Measurements from ENCODE around the gene NFKB1.

The NFKB1 gene

GRCh38 chr4:102531462-102531861, 30.3 kb downstream of the NFKB1 start:
- FAIRE-seq, result no peak

- no peak for FAIRE-seq
These were observed 32.2 kb downstream of the NFKB1 start for GRCh38 chr4:102533348-102533747.

- no peak for FAIRE-seq
These were observed 32.7 kb downstream of the NFKB1 start for GRCh38 chr4:102533904-102534303.

- FAIRE-seq, result no peak
These were observed 33.7 kb downstream of the NFKB1 start for GRCh38 chr4:102534845-102535244.

- FAIRE-seq, result no peak
These were observed 34.4 kb downstream of the NFKB1 start for GRCh38 chr4:102535398-102536082.

- FAIRE-seq, result peak; percentile 69
These were observed 35.6 kb downstream of the NFKB1 start for GRCh38 chr4:102536768-102537167.

- no peak for FAIRE-seq
These were observed 36.1 kb downstream of the NFKB1 start for GRCh38 chr4:102537269-102537668.

- no peak for FAIRE-seq
These were observed 40.5 kb downstream of the NFKB1 start for GRCh38 chr4:102541697-102542096.

- FAIRE-seq, result no peak
These were observed 42.1 kb downstream of the NFKB1 start for GRCh38 chr4:102543030-102543928.

- no peak for FAIRE-seq
These were observed 45.5 kb downstream of the NFKB1 start for GRCh38 chr4:102546635-102547034.

GRCh38 chr4:102547973-102548372, 46.8 kb downstream of the NFKB1 start:
- no peak for FAIRE-seq

GRCh38 chr4:102551958-102552565, 50.9 kb downstream of the NFKB1 start:
- no peak for FAIRE-seq

GRCh38 chr4:102552781-102553180, 51.6 kb downstream of the NFKB1 start:
- no peak for FAIRE-seq

- FAIRE-seq, result no peak
These were observed 52.8 kb downstream of the NFKB1 start for GRCh38 chr4:102553982-102554381.

GRCh38 chr4:102554482-102554881, 53.3 kb downstream of the NFKB1 start:
- FAIRE-seq, result no peak

GRCh38 chr4:102554992-102555391, 53.8 kb downstream of the NFKB1 start:
- FAIRE-seq, result no peak

- FAIRE-seq, result no peak
These were observed 56.5 kb downstream of the NFKB1 start for GRCh38 chr4:102557636-102558035.

- no peak for FAIRE-seq
These were observed 59.0 kb downstream of the NFKB1 start for GRCh38 chr4:102560115-102560514.

- FAIRE-seq, result no peak
These were observed 59.6 kb downstream of the NFKB1 start for GRCh38 chr4:102560571-102561341.

GRCh38 chr4:102563000-102563399, 61.8 kb downstream of the NFKB1 start:
- no peak for FAIRE-seq

GRCh38 chr4:102564399-102565059, 63.4 kb downstream of the NFKB1 start:
- no peak for FAIRE-seq

GRCh38 chr4:102565696-102566095, 64.5 kb downstream of the NFKB1 start:
- FAIRE-seq, result no peak

Data from G401.6 (cell line).